H1 (cell line): ENCODE data around the gene VSIG10L. TPM values are rescaled to one million over a fixed set of nuclear protein-coding genes. Genes with fewer than 3 reads are reported as not detected.

ENCODE experiments used
- CTCF ChIA-PET: fragments of 300-600 bp; sonication (Branson Sonifier 250); formaldehyde crosslinking; loops from one replicate; lab custom pipeline; 2021; ENCODE audit not compliant: partially characterized antibody; lab: Charles Lee
- POLR2A ChIA-PET: fragments of 300-600 bp; sonication (Branson Sonifier 250); formaldehyde crosslinking; loops from one replicate; lab custom pipeline; 2021; ENCODE audit warnings: inconsistent platforms; ENCODE audit not compliant: partially characterized antibody; lab: Charles Lee
- DNase-seq, 2 experiments: peaks; one replicate each; pipeline versions ENCODE4 v3.0.0 to v3.0.0-alpha.2; 2010 to 2022; ENCODE audit warnings: low spot score in 2 of 2, low read depth in 1 of 2, mixed read lengths in 1 of 2
- FAIRE-seq: peaks from 2 replicates; lab custom pipeline; 2011; peaks lifted over from hg19 to GRCh38; lab: Jason Lieb, UNC
- H2AFZ ChIP-seq: 2 replicates; pipeline ENCODE4 v1.8.1; 2012; ENCODE audit warnings: low read length, inconsistent platforms
- H2AK5ac ChIP-seq: 2 replicates; pipeline ENCODE4 v1.6.1; 2013; ENCODE audit warnings: low read depth, low read length
- H2BK120ac ChIP-seq: replicated peaks from 2 replicates; pipeline ENCODE3; 2013; ENCODE audit warnings: low read depth, low read length, inconsistent platforms
- H2BK12ac ChIP-seq: 2 replicates; pipeline ENCODE4 v1.6.1; 2013; ENCODE audit warnings: low read depth, low read length
- H2BK15ac ChIP-seq: 2 replicates; pipeline ENCODE4 v1.6.1; 2013; ENCODE audit warnings: low read length
- H2BK20ac ChIP-seq: 2 replicates; pipeline ENCODE4 v1.6.1; 2013; ENCODE audit warnings: low read length
- H2BK5ac ChIP-seq: 2 replicates; pipeline ENCODE4 v1.6.1; 2013; ENCODE audit warnings: low read depth, low read length
- H3K14ac ChIP-seq: 2 replicates; pipeline ENCODE4 v1.6.1; 2013; ENCODE audit warnings: inconsistent platforms; ENCODE audit not compliant: insufficient read length
- H3K18ac ChIP-seq: 2 replicates; pipeline ENCODE4 v1.6.1; 2013; ENCODE audit warnings: low read length; ENCODE audit errors: extremely low read depth
- H3K23ac ChIP-seq: 2 replicates; pipeline ENCODE4 v1.6.1; 2013; ENCODE audit warnings: inconsistent platforms; ENCODE audit not compliant: insufficient read length
- H3K23me2 ChIP-seq: 2 replicates; pipeline ENCODE4 v1.6.1; 2013; ENCODE audit warnings: low read depth, low read length
- H3K27ac ChIP-seq: 2 replicates; pipeline ENCODE4 v1.6.1; 2011; ENCODE audit warnings: low read depth, low read length, inconsistent platforms
- H3K27me3 ChIP-seq, 4 experiments: replicated peaks in 1 of 4; 1 replicate in 1 of 4; 2 replicates in 3 of 4; pipeline versions ENCODE4 v1.6.1 to v1.8.1; 2011 to 2013; ENCODE audit warnings: low read length in 3 of 4, mild to moderate bottlenecking in 3 of 4, inconsistent platforms in 2 of 4, mixed read lengths in 2 of 4, moderate library complexity in 1 of 4; ENCODE audit not compliant: control insufficient read depth in 3 of 4, insufficient read depth in 3 of 4; ENCODE audit errors: extremely low read depth in 1 of 4
- H3K36me3 ChIP-seq, 4 experiments: 2 replicates each; pipeline versions ENCODE4 v1.6.1 to v1.8.1; 2011 to 2013; ENCODE audit warnings: mild to moderate bottlenecking in 4 of 4, low read length in 3 of 4, moderate library complexity in 2 of 4, control low read depth in 1 of 4, inconsistent platforms in 1 of 4; ENCODE audit not compliant: insufficient read depth in 4 of 4, control insufficient read depth in 2 of 4
- H3K4ac ChIP-seq: replicated peaks from 2 replicates; pipeline ENCODE3; 2013; ENCODE audit warnings: low read length, low read depth, mixed read lengths, inconsistent platforms; ENCODE audit not compliant: insufficient read length
- H3K4me1 ChIP-seq, 4 experiments: replicated peaks in 1 of 4; 1 replicate in 1 of 4; 2 replicates in 3 of 4; pipeline versions ENCODE4 v1.6.1 to v1.8.1; 2011 to 2013; ENCODE audit warnings: low read length in 3 of 4, inconsistent platforms in 2 of 4, mixed read lengths in 1 of 4; ENCODE audit not compliant: insufficient read depth in 4 of 4, control insufficient read depth in 3 of 4
- H3K4me2 ChIP-seq, 2 experiments: 2 replicates each; pipeline versions ENCODE4 v1.6.1 to v1.8.1; 2011 to 2013; ENCODE audit warnings: low read depth in 2 of 2, low read length in 2 of 2, control low read depth in 1 of 2, inconsistent platforms in 1 of 2, mild to moderate bottlenecking in 1 of 2; ENCODE audit not compliant: insufficient read depth in 1 of 2
- H3K4me3 ChIP-seq, 4 experiments: fragments of 200-600, 300-600 bp in 1 of 4; sonication (generic), shearing (Covaris generic), sonication (Bioruptor Twin) in 1 of 4; 2 replicates each; pipeline versions ENCODE4 v1.5.1 to v1.8.1; 2011 to 2016; ENCODE audit warnings: low read length in 4 of 4, low read depth in 3 of 4, control low read depth in 2 of 4, inconsistent platforms in 2 of 4, mild to moderate bottlenecking in 2 of 4, mixed read lengths in 1 of 4, moderate library complexity in 1 of 4; ENCODE audit not compliant: insufficient read depth in 2 of 4; ENCODE audit errors: extremely low read depth in 1 of 4
- H3K56ac ChIP-seq: replicated peaks from 2 replicates; pipeline ENCODE3; 2013; ENCODE audit warnings: low read depth, mild to moderate bottlenecking, mixed read lengths, low read length, inconsistent platforms; ENCODE audit not compliant: insufficient read length
- H3K79me1 ChIP-seq: 2 replicates; pipeline ENCODE4 v1.6.1; 2013; ENCODE audit warnings: low read depth, low read length, control low read depth
- H3K79me2 ChIP-seq, 2 experiments: 2 replicates each; pipeline versions ENCODE4 v1.6.1 to v1.8.1; 2012 to 2013; ENCODE audit warnings: low read length in 2 of 2, mild to moderate bottlenecking in 2 of 2, inconsistent platforms in 1 of 2; ENCODE audit not compliant: insufficient read depth in 2 of 2, control insufficient read depth in 1 of 2
- H3K9ac ChIP-seq, 4 experiments: replicated peaks in 1 of 4; 1 replicate in 1 of 4; 2 replicates in 3 of 4; pipeline versions ENCODE4 v1.6.1 to v1.8.1; 2011 to 2013; ENCODE audit warnings: low read depth in 3 of 4, low read length in 3 of 4, control low read depth in 2 of 4, mild to moderate bottlenecking in 2 of 4, moderate library complexity in 2 of 4, inconsistent platforms in 1 of 4; ENCODE audit errors: extremely low read depth in 1 of 4
- H3K9me3 ChIP-seq, 2 experiments: 2 replicates each; pipeline versions ENCODE4 v1.6.1 to v1.8.1; 2012 to 2013; ENCODE audit warnings: mild to moderate bottlenecking in 2 of 2, moderate library complexity in 2 of 2, control low read depth in 1 of 2, inconsistent platforms in 1 of 2, low read depth in 1 of 2, low read length in 1 of 2, mixed read lengths in 1 of 2; ENCODE audit not compliant: insufficient read depth in 2 of 2
- H4K20me1 ChIP-seq, 2 experiments: replicated peaks in 1 of 2; 2 replicates each; pipeline versions ENCODE3 to v1.8.1; 2011 to 2013; ENCODE audit warnings: inconsistent platforms in 2 of 2, low read length in 2 of 2, mild to moderate bottlenecking in 1 of 2; ENCODE audit not compliant: insufficient read depth in 2 of 2, control insufficient read depth in 1 of 2
- H4K5ac ChIP-seq: 2 replicates; pipeline ENCODE4 v1.6.1; 2013; ENCODE audit warnings: low read length, low read depth, mixed read lengths, inconsistent platforms; ENCODE audit not compliant: insufficient read length
- H4K8ac ChIP-seq: 2 replicates; pipeline ENCODE4 v1.8.0; 2013; ENCODE audit warnings: mild to moderate bottlenecking, moderate library complexity, low read length, inconsistent platforms; ENCODE audit not compliant: insufficient read depth; ENCODE audit errors: extremely low read depth
- H4K91ac ChIP-seq: replicated peaks from 2 replicates; pipeline ENCODE3; 2013; ENCODE audit warnings: low read length, mixed read lengths, inconsistent platforms; ENCODE audit not compliant: insufficient read length
- CBX5 ChIP-seq: fragments of 300-800, 300-1000 bp; sonication (generic); IDR thresholded peaks from 2 replicates; pipeline ENCODE4 v1.7.1; 2016; ENCODE audit warnings: antibody characterized with exemption, low read length, low read depth
- SP4 ChIP-seq: IDR thresholded peaks from 2 replicates; pipeline ENCODE4 v1.6.1; 2012; ENCODE audit warnings: low read length, inconsistent platforms
- TAF7 ChIP-seq: optimal IDR thresholded peaks from 2 replicates; pipeline ENCODE3; 2011; ENCODE audit warnings: low read depth, mild to moderate bottlenecking, inconsistent platforms, low read length, moderate library complexity, borderline replicate concordance
- USF2 ChIP-seq: IDR thresholded peaks from 2 replicates; pipeline ENCODE4 v1.6.1; 2011; ENCODE audit warnings: low read length, improper control_type of control experiment
- ZNF274 ChIP-seq: IDR thresholded peaks from 2 replicates; pipeline ENCODE4 v1.7.0; 2012; ENCODE audit warnings: low read length, borderline replicate concordance; ENCODE audit errors: extremely low read depth
- WGBS, 2 experiments: shearing (Covaris generic) in 1 of 2; methylation state at CpG; one replicate each; pipeline versions ENCODE4 v1.1.6 to v1.1.7; 2013 to 2015; ENCODE audit warnings: low lambda C conversion rate in 2 of 2, mixed read lengths in 2 of 2, inconsistent platforms in 1 of 2, low coverage in 1 of 2, missing lambda C conversion rate in 1 of 2; ENCODE audit not compliant: insufficient replicate concordance in 2 of 2, insufficient coverage in 1 of 2, insufficient read length in 1 of 2; ENCODE audit errors: extremely low coverage in 1 of 2, missing lambda C conversion rate in 1 of 2; 5-methylcytosine and 5-hydroxymethylcytosine counted together
- polyA plus RNA-seq, 7 experiments: library from polyadenylated mRNA; depleted of rRNA in 3 of 7; stranded (reverse) in 5 of 7; unstranded in 2 of 7; fragments of >200 nt in 5 of 7; fragments of 200-250 nt in 2 of 7; gene quantifications; 1 replicate in 5 of 7; 2 replicates in 1 of 7; 4 replicates in 1 of 7; pipeline versions ENCODE4 v1.2.1 to v1.2.3, GENCODE V29; 2011 to 2013; ENCODE audit warnings: missing spikeins in 2 of 7, mixed read lengths in 2 of 7
- total RNA-seq: library from RNA; stranded (reverse); fragmentation: NEBNext Ultra II Directional; extraction: Animal tissue kit (Norgen Biotek cat#: 25700); gene quantifications from 2 replicates; pipeline ENCODE4 v1.2.1, GENCODE V29; 2021

The VSIG10L gene
- total and polyA plus RNA-seq, 2 of the 8 experiments (the other 6 are each of a cell fraction or from before 2014, with no cell fraction given) = 10.3 to 10.4 TPM

DNA sequence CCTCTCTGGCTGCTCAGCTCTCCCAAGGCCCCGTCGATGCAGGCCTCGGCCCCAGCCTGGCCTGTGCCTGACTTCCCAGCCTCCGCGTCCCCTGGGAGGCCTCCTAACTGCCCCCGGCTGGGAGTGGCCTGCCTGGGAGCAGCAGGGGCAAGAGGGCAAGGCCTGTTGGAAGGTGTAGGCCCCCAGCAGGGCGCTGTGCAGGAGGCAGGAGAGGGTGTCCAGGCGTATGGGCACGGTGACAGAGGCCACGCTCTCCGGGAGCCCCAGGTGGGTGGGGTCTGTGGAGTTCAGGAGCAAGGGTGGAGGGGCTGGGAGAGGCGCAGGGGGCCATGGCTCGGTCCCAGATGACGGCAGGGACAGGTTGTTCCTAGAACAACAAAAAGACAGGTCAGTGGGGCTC, 47.2 kb upstream of the VSIG10L start:
- Histone ChIP-seq H3K14ac (no peak overlapping the region), H3K27me3 (no peaks in the 10 kb centered on the region), H2AK5ac (no peak overlapping the region; the same call in 1 of the 2 replicates), H3K23ac (no peak overlapping the region), H4K20me1 (no peaks in the 10 kb centered on the region), H3K4me2 (no peak overlapping the region), H3K9me3 (no peaks in the 10 kb centered on the region), H3K56ac (no peak overlapping the region), H4K8ac (no peak overlapping the region), H4K91ac (no peak overlapping the region), H4K5ac (no peak overlapping the region), H3K79me1 (no peaks in the 10 kb centered on the region), H2AFZ (no peak overlapping the region), H3K79me2 (no peaks in the 10 kb centered on the region), H2BK12ac (no peak overlapping the region), H2BK15ac (no peak overlapping the region), H3K27ac (no peak overlapping the region), H2BK20ac (no peak overlapping the region), H3K9ac (no peak overlapping the region), H2BK120ac (no peak overlapping the region), H3K4me1 (peaks cover 0 to 4% (median under 1%) of the 10 kb centered on the region in 4 experiments; a peak in 4 of 7 replicates), H3K23me2 (peaks cover 4% of the 10 kb centered on the region; the same call in 1 of the 2 replicates), H3K18ac (no peak overlapping the region), H3K36me3 (no peaks in the 10 kb centered on the region), H3K4me3 (no peak overlapping the region), H3K4ac (no peak overlapping the region), H2BK5ac (no peak overlapping the region)
- ChIA-PET POLR2A (interaction anchor here (1.0 to 1.2 kb wide), 2 partner anchors 9 to 24 kb away, joined by 3 to 4 read pairs; no protein-coding TSS in a partner anchor), CTCF (interaction anchor here (0.8 to 1.9 kb wide), 4 partner anchors 19 to 93 kb away, joined by 3 to 7 read pairs (median 4); no protein-coding TSS in a partner anchor)
- TF ChIP-seq ZNF274 (no peak), TAF7 (no peak), USF2 (no peak), CBX5 (no peak), SP4 (no peak)
- DNase-seq (no peak), FAIRE-seq (no peak)
- 94% methylated on average over 12 of the region's 14 CpGs; no CpG with 5 or more reads in 1 of the 2 experiments for WGBS, 2 experiments
